Measurements from ENCODE around the gene HOXA7.

The HOXA7 gene

GRCh38 chr7:27119412-27119911 is 37.0 kb downstream of the HOXA7 start:
- H3K4me3 ChIP-seq (ENCODE audit: low read length): no peak overlapping the region
- H3K9ac ChIP-seq (ENCODE audit: low read length): no peak overlapping the region
- peaks cover 52% of the 10 kb centered on the region for H3K4me1 ChIP-seq (ENCODE audit: control insufficient read depth, insufficient read depth, low read length)
- no peaks in the 10 kb centered on the region for H3K27me3 ChIP-seq (ENCODE audit: control insufficient read depth, insufficient read depth, low read length)
- no peaks in the 10 kb centered on the region for H3K36me3 ChIP-seq (ENCODE audit: control insufficient read depth, insufficient read depth, low read length)
- H3K9me3 ChIP-seq (ENCODE audit: control insufficient read depth, low read length): no peaks in the 10 kb centered on the region

DNA sequence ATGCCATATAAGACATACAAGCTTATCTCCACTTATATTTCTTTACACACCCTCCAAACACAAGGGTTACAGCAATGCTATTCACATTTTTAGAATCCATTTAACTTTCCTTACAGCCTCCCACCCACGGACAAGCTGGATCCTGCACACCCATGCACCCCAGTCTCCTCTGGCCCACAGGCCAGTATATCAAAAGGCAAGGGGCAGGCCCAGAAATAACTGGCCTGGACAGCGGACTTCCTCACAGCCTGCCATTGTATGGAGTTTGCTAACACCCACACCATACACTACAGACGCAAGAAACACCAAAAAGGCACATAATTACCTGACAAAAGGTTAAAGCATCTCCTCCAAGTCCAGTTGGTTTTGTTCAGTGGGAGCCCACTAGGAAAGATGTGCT is 37.9 kb downstream of the HOXA7 start:
- Histone ChIP-seq H3K9me3 (ENCODE audit: control insufficient read depth, low read length) (no peaks in the 10 kb centered on the region), H3K27me3 (ENCODE audit: control insufficient read depth, insufficient read depth, low read length) (no peaks in the 10 kb centered on the region), H3K9ac (ENCODE audit: low read length) (no peak overlapping the region), H3K4me1 (ENCODE audit: control insufficient read depth, insufficient read depth, low read length) (peaks cover 51% of the 10 kb centered on the region), H3K36me3 (ENCODE audit: control insufficient read depth, insufficient read depth, low read length) (no peaks in the 10 kb centered on the region), H3K4me3 (ENCODE audit: low read length) (no peak overlapping the region)

- Histone ChIP-seq H3K4me1 (ENCODE audit: control insufficient read depth, insufficient read depth, low read length) (peaks cover 45% of the 10 kb centered on the region), H3K4me3 (ENCODE audit: low read length) (no peak overlapping the region), H3K27me3 (ENCODE audit: control insufficient read depth, insufficient read depth, low read length) (no peaks in the 10 kb centered on the region), H3K9ac (ENCODE audit: low read length) (peak overlapping the region; percentile 50), H3K36me3 (ENCODE audit: control insufficient read depth, insufficient read depth, low read length) (no peaks in the 10 kb centered on the region), H3K9me3 (ENCODE audit: control insufficient read depth, low read length) (no peaks in the 10 kb centered on the region)
Observed at GRCh38 chr7:27117887-27118491, 38.5 kb downstream of the HOXA7 start.

- Histone ChIP-seq H3K27me3 (ENCODE audit: control insufficient read depth, insufficient read depth, low read length) (no peaks in the 10 kb centered on the region), H3K4me3 (ENCODE audit: low read length) (peak overlapping the region; percentile 57), H3K9me3 (ENCODE audit: control insufficient read depth, low read length) (no peaks in the 10 kb centered on the region), H3K9ac (ENCODE audit: low read length) (peak overlapping the region; percentile 95), H3K36me3 (ENCODE audit: control insufficient read depth, insufficient read depth, low read length) (no peaks in the 10 kb centered on the region), H3K4me1 (ENCODE audit: control insufficient read depth, insufficient read depth, low read length) (peaks cover 47% of the 10 kb centered on the region)
Observed at GRCh38 chr7:27116962-27117886, 39.3 kb downstream of the HOXA7 start.

DNA sequence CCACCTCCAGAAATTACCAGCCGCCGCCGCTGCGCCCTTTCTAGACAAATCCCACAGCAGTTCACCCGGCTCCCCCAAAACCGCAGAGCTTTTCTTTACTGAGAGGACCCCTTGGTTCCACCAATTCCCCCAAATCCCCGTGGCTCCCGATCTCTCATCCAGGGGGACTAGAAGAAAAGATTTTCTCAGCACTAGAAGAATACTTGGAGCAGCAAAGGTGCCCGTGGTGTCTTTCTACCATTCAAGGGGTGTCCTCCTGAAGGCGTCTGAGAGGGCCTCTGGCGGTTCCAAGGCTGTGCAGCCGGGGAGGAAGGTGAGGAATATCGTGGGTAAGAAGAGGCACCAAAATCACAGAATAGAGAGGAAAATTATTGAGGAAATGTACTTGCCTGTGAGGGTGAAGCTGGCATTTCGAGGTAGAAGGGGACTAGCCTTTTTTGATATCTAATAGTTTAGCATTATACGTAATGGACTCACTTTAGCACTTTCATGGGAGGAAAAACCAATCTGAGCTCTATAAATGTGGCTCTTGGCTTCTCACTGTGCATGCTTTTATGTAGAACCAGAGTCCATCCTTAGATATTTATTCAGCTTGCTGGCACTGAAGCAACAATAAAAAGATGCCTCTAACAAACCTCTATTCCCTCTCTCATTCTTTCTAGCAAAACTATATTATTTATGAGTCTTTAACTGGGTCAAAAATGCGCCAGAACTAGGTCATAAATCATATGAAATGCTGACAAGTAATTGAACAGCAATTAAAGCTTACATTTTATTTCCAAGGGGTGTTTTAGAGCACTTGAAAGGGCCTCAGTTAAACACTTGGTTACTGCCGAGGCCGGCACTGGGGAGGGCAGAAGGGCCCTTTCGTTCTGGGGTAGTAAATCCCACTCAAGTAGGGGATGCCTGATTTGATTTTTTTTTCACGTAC is 40.2 kb downstream of the HOXA7 start:
- Histone ChIP-seq H3K9me3 (ENCODE audit: control insufficient read depth, low read length) (no peaks in the 10 kb centered on the region), H3K36me3 (ENCODE audit: control insufficient read depth, insufficient read depth, low read length) (no peaks in the 10 kb centered on the region), H3K4me1 (ENCODE audit: control insufficient read depth, insufficient read depth, low read length) (peaks cover 50% of the 10 kb centered on the region), H3K4me3 (ENCODE audit: low read length) (peak overlapping the region; percentile 57), H3K9ac (ENCODE audit: low read length) (peak overlapping the region; percentile 95), H3K27me3 (ENCODE audit: control insufficient read depth, insufficient read depth, low read length) (no peaks in the 10 kb centered on the region)

GRCh38 chr7:27115221-27116026 is 41.1 kb downstream of the HOXA7 start:
- Histone ChIP-seq H3K9ac (ENCODE audit: low read length) (peak overlapping the region; percentile 95), H3K36me3 (ENCODE audit: control insufficient read depth, insufficient read depth, low read length) (no peaks in the 10 kb centered on the region), H3K27me3 (ENCODE audit: control insufficient read depth, insufficient read depth, low read length) (no peaks in the 10 kb centered on the region), H3K4me1 (ENCODE audit: control insufficient read depth, insufficient read depth, low read length) (peaks cover 50% of the 10 kb centered on the region), H3K9me3 (ENCODE audit: control insufficient read depth, low read length) (no peaks in the 10 kb centered on the region), H3K4me3 (ENCODE audit: low read length) (peak overlapping the region; percentile 57)

- Histone ChIP-seq H3K9ac (ENCODE audit: low read length) (peak overlapping the region; percentile 95), H3K27me3 (ENCODE audit: control insufficient read depth, insufficient read depth, low read length) (no peaks in the 10 kb centered on the region), H3K4me3 (ENCODE audit: low read length) (peak overlapping the region; percentile 57), H3K4me1 (ENCODE audit: control insufficient read depth, insufficient read depth, low read length) (peaks cover 50% of the 10 kb centered on the region), H3K36me3 (ENCODE audit: control insufficient read depth, insufficient read depth, low read length) (no peaks in the 10 kb centered on the region), H3K9me3 (ENCODE audit: control insufficient read depth, low read length) (no peaks in the 10 kb centered on the region)
Observed at GRCh38 chr7:27114881-27115220, 41.6 kb downstream of the HOXA7 start.

DNA sequence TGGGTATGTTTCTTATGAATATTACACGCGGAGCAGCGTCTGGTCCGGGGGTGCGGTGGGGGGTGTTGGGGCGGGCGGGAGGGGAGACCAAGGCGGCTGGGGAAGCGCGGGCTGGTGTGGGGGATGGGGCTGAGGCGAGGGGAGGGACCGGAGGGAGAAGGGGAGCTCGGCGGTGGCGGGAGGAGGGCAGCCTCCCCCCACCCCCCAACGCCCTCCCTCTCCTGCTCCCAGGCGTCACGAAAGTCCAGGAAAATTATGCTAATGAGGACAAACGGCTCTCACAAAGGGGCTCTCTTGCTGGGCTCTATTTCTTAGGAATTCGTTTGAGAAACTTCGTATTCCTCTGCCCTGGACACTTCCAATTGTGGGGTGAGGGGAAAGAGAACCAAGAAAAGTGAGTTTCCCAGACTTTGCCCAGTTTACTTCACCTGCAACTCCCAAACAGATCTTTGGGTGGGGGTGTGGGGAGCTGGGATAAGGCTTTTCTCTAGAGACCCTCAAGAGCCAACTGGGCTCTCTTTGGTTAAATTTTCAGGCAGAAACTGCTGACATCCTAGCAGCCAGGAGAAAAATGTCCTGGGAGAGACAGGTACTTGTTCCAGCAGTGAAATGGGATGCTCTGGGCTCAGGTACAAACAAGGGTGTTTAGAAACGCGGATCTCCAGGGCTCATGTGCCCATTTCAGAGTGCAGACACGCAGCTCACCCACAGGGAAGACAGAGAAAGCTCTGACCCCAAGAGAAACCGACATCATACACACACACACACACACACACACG is 42.3 kb downstream of the HOXA7 start:
- Histone ChIP-seq H3K9ac (ENCODE audit: low read length) (peak overlapping the region; percentile 80), H3K9me3 (ENCODE audit: control insufficient read depth, low read length) (no peaks in the 10 kb centered on the region), H3K36me3 (ENCODE audit: control insufficient read depth, insufficient read depth, low read length) (no peaks in the 10 kb centered on the region), H3K4me1 (ENCODE audit: control insufficient read depth, insufficient read depth, low read length) (peaks cover 51% of the 10 kb centered on the region), H3K27me3 (ENCODE audit: control insufficient read depth, insufficient read depth, low read length) (no peaks in the 10 kb centered on the region), H3K4me3 (ENCODE audit: low read length) (peak overlapping the region; percentile 65)

GRCh38 chr7:27112955-27113949 is 43.2 kb downstream of the HOXA7 start:
- peak overlapping the region; percentile 83 for H3K9ac ChIP-seq (ENCODE audit: low read length)
- H3K9me3 ChIP-seq (ENCODE audit: control insufficient read depth, low read length): no peaks in the 10 kb centered on the region
- H3K4me3 ChIP-seq (ENCODE audit: low read length): peak overlapping the region; percentile 51
- H3K36me3 ChIP-seq (ENCODE audit: control insufficient read depth, insufficient read depth, low read length): no peaks in the 10 kb centered on the region
- H3K4me1 ChIP-seq (ENCODE audit: control insufficient read depth, insufficient read depth, low read length): peaks cover 60% of the 10 kb centered on the region
- H3K27me3 ChIP-seq (ENCODE audit: control insufficient read depth, insufficient read depth, low read length): no peaks in the 10 kb centered on the region

GRCh38 chr7:27112361-27112760 is 44.1 kb downstream of the HOXA7 start:
- Histone ChIP-seq H3K4me1 (ENCODE audit: control insufficient read depth, insufficient read depth, low read length) (peaks cover 60% of the 10 kb centered on the region), H3K27me3 (ENCODE audit: control insufficient read depth, insufficient read depth, low read length) (no peaks in the 10 kb centered on the region), H3K9me3 (ENCODE audit: control insufficient read depth, low read length) (no peaks in the 10 kb centered on the region), H3K9ac (ENCODE audit: low read length) (peak overlapping the region; percentile 19), H3K4me3 (ENCODE audit: low read length) (peak overlapping the region; percentile 15), H3K36me3 (ENCODE audit: control insufficient read depth, insufficient read depth, low read length) (no peaks in the 10 kb centered on the region)
